ENCODE data around the gene SLC10A6. TPM values are rescaled to one million over a fixed set of nuclear protein-coding genes. Genes with fewer than 3 reads are reported as not detected.
A peak's percentile ranks its signal among the peaks of the same experiment; 100 is the strongest.

Gene SLC10A6
- total and polyA plus RNA-seq, 2 of the 13 experiments (the other 11 are each of a cell fraction or from before 2014, with no cell fraction given) = not detected

- TF ChIP-seq SKIL (CRISPR knock-in tag; IDR thresholded peaks at IDR 0.05; ENCODE audit: borderline replicate concordance) = no peak
- TF ChIP-seq MYC (CRISPR knock-in tag; IDR thresholded peaks at IDR 0.05; ENCODE audit: borderline replicate concordance) = 0 out of 2 replicates have a peak, but pooled peaks have one; percentile 29
- no peak for TF ChIP-seq THRA (CRISPR knock-in tag; IDR thresholded peaks at IDR 0.05; ENCODE audit: borderline replicate concordance)
- peak; percentile 68; the same call in 1 of the 2 replicates for TF ChIP-seq REPIN1 (CRISPR knock-in tag; IDR thresholded peaks at IDR 0.05; ENCODE audit: borderline replicate concordance, low read depth)
- TF ChIP-seq MEIS1 (CRISPR knock-in tag; IDR thresholded peaks at IDR 0.05; ENCODE audit: borderline replicate concordance) = no peak
- TF ChIP-seq MAFK (conservative IDR thresholded peaks at IDR 0.05 in 1 of 2, IDR thresholded peaks at IDR 0.05 in 1 of 2; ENCODE audit: low read length in 2 of 2) = no peak
- TF ChIP-seq ZNF17 (CRISPR knock-in tag; IDR thresholded peaks at IDR 0.05) = no peak
- TF ChIP-seq ZMYM2 (CRISPR knock-in tag; IDR thresholded peaks at IDR 0.05) = no peak
- TF ChIP-seq YEATS2 (CRISPR knock-in tag; IDR thresholded peaks at IDR 0.05; ENCODE audit: borderline replicate concordance) = no peak
- no peak for TF ChIP-seq FUBP1 (CRISPR knock-in tag; IDR thresholded peaks at IDR 0.05; ENCODE audit: borderline replicate concordance)
- TF ChIP-seq SPEN (CRISPR knock-in tag; IDR thresholded peaks at IDR 0.05; ENCODE audit: low read depth) = no peak
- TF ChIP-seq GLI4 (CRISPR knock-in tag; IDR thresholded peaks at IDR 0.05; ENCODE audit: borderline replicate concordance) = no peak
- TF ChIP-seq ZNF354B (CRISPR knock-in tag; IDR thresholded peaks at IDR 0.05) = no peak
- TF ChIP-seq ZBTB42 (CRISPR knock-in tag; IDR thresholded peaks at IDR 0.05) = no peak
- no peak for TF ChIP-seq ZNF709 (CRISPR knock-in tag; IDR thresholded peaks at IDR 0.05)
- TF ChIP-seq ZGPAT (CRISPR knock-in tag; IDR thresholded peaks at IDR 0.05) = no peak
- no peak for TF ChIP-seq ZNF576 (CRISPR knock-in tag; IDR thresholded peaks at IDR 0.05)
- no peak for TF ChIP-seq NFIB (CRISPR knock-in tag; IDR thresholded peaks at IDR 0.05; ENCODE audit: borderline replicate concordance)
- TF ChIP-seq POGZ (CRISPR knock-in tag; IDR thresholded peaks at IDR 0.05) = peak; percentile 63
- TF ChIP-seq TAF1 (CRISPR knock-in tag; IDR thresholded peaks at IDR 0.05) = no peak
- no peak for TF ChIP-seq ZBTB20 (CRISPR knock-in tag; IDR thresholded peaks at IDR 0.05; ENCODE audit: borderline replicate concordance, low read depth)
Observed at GRCh38 chr4:86791126-86791525, 58.1 kb downstream of the SLC10A6 start (continued).
